Measurements from ENCODE around the gene NFYB. TPM values are rescaled to one million over a fixed set of nuclear protein-coding genes. Genes with fewer than 3 reads are reported as not detected.
"Not testable (repeated sequence)": the region's sequence is repeated elsewhere in the genome, so short reads cannot be mapped to it uniquely, and the experiment has no call there.

The NFYB gene
- polyA plus RNA-seq, 4 donors = 86.5 to 126 (median 102) TPM

GRCh38 chr12:104163631-104164030 lies 25.6 kb upstream of the NFYB start:
- no peak for DNase-seq (ENCODE audit: low read depth in 4 of 4, low spot score in 3 of 4)

DNA sequence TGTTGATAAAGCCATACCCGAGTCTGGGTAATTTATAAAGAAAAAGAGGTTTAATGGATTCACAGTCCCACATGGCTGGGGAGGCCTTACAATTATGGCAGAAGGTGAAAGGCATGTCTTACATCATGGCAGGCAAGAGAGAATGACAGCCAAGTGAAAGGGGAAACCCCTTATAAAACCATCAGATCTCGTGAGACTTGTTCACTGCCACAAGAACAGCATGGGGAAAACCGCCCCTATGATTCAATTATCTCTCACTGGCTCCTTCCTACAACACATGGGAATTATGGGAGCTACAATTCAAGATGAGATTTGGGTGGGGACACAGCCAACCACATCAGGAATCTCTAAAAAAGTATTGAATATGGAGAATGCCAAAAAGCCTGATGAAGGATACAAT lies 25.0 kb upstream of the NFYB start:
- DNase-seq (ENCODE audit: low read depth in 4 of 4, low spot score in 3 of 4) = not testable (repeated sequence)

DNA sequence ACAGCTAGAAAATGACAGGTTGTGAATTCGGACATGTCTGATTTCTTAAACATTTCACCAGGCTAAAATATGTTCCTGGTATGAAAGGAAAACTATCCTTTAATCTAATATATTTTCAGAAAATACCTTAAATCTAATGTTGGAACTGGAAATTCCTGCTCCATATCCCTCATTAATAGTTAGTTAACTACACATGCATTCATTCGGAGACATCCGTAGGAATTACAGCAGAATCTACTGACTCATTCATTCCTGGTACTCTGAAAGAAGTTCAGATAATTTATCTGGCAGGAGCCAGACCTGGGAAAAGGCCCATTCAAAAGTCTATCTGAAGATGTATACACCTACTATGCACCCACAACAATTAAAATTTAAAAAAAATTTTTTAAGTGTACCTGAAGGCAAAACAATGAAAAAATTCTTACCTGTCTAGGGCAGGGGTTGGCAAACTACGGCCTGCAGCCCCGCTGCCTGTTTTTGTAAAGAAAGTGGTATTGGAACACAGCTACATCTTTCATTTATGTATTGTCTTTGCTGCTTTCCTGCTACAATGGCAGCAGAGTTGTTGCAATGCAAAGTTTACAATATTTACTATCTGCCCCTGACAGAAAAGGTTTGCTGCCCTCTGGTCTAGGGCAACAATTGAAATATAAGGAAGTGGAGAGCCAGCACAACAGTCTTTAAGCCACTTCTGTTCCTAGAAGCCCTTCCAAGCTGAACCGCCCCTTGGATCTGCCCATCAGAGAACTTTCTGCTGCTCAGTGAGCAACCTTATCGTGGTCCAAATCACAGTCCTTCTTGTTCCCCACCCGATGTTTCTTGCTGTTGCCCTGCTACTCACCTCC lies 17.9 kb upstream of the NFYB start:
- DNase-seq (ENCODE audit: low read depth in 4 of 4, low spot score in 3 of 4) = no peak

GRCh38 chr12:104154806-104155205 lies 16.8 kb upstream of the NFYB start:
- DNase-seq (ENCODE audit: low read depth in 4 of 4, low spot score in 3 of 4) = no peak

DNA sequence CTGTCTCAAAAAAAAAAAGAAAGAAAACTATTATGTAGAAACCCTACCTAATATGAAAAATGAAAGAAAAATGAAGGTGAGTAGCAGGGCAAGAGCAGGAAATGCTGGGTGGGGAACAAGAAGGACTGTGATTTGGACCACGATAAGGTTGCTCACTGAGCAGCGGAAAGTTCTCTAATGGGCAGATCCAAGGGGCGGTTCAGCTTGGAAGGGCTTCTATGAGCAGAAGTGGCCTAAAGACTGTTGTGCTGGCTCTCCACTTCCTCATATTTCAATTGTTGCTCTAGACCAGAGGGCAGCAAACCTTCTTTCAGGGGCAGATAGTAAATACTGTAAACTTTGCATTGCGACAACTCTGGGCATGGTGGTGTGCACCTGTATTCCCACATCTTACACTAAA lies 16.3 kb upstream of the NFYB start:
- DNase-seq (ENCODE audit: low read depth in 4 of 4, low spot score in 3 of 4) = no peak

- DNase-seq (ENCODE audit: low read depth in 4 of 4, low spot score in 3 of 4) = no peak
These were observed 14.8 kb upstream of the NFYB start for GRCh38 chr12:104152685-104153241.

GRCh38 chr12:104150416-104150815 lies 12.4 kb upstream of the NFYB start:
- DNase-seq (ENCODE audit: low read depth in 4 of 4, low spot score in 3 of 4) = no peak

DNA sequence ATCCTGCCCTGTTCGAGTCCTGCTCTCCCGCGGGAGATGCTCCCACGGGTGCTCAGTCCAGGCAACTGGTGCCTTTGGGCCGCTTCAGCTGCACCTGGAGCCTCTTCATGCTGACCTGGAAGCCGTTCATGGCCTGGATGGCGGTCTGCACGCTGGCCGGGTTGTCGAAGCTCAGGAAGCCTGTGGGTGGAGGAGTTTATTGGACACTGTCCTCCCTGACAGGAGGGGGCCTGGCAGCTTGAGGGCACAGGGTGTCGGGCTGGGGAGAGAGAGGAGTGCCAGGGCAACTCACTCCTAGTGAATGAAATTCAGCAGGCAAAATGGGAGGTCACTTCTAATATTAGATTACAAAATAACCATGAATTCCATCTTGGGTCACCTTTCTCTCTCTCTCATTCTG lies 9.3 kb upstream of the NFYB start:
- no peak for DNase-seq (ENCODE audit: low read depth in 4 of 4, low spot score in 3 of 4)

- no peak for DNase-seq (ENCODE audit: low read depth in 4 of 4, low spot score in 3 of 4)
These were observed 5.9 kb upstream of the NFYB start for GRCh38 chr12:104143918-104144317.

DNA sequence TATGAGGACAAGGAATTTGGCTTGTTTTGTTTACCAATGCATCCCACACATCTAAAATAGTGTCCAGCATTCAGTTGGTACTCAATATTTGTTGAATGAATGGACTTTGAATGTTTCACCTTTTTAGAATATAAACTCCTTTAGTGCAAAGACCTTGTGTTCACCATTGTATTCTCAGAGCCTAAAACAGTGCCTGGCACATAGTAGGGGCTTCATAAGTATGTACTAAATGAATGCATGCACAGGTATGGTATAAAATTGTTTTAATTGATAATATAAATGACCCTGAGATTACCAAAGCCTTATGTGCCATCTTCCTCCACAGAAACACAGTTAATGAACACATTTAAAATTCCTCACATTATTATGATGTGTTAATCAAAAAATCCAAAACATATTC lies 5.0 kb upstream of the NFYB start:
- DNase-seq (ENCODE audit: low read depth in 4 of 4, low spot score in 3 of 4) = no peak

GRCh38 chr12:104142543-104142942 lies 4.5 kb upstream of the NFYB start:
- DNase-seq (ENCODE audit: low read depth in 4 of 4, low spot score in 3 of 4) = no peak

DNA sequence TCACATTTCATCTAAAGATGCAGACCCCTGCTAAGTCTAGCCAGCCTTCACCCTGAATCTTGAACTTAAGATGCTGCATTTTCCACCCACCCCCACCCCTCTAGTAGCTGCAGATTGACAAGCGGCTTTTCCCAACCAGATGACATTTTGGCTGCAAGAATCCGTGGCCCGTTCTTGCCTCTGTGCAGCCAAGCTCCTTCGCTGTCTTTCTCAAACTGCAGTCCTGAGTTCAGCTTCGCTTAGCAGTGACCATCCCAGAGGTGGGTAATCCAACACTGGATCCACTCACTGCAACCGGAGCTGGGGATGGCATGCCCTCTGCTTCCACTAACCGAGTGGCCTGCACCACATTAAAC lies 765 bp upstream of the NFYB start:
- DNase-seq (ENCODE audit: low read depth in 4 of 4, low spot score in 3 of 4) = peak in 1 of 4 donors; percentile 19

DNA sequence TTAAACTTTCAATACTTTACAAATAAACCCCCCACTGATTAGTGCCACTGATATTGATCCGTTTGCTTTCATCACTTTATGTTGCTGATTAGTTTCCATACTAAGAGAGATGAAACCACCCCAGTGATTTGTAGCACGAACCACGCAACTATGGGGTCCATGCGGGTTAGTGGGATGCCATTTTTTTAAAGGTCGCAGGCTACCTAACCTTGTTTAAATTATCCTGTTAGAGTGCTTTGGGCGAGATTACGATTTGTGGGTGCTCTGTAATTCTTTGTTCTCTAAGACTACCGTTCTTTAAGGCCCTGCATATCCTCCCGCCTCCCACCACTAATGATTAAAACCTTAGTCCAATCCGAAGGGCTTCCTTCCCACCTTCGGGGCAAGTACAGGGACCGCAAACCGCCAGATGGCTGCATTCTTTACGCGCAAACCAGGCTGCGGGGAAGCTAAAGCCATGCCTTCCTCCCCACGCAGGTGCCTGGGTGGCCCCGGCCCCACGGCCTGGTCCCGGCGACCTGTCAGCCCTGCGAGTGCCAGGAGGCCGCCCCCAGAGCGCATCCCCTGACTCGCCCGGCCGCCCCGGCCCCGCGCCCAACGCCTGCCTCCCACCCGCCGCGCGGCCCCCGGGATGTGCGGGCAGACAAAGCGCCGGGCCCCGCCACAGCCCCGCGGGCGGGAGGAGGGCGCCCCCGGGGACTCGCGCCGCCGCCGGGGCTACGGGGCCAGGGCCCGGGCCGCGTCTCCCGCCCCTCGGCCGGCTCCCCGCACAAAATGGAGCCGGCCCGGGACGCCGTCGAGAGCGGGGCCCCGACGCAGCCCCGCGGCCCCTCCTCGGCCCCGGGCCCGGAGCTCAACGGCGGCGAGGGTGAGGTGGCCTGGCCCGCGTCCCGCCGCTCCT lies 759 bp downstream of the NFYB start:
- DNase-seq (ENCODE audit: low read depth in 4 of 4, low spot score in 3 of 4) = peak in 2 of 4 donors; percentile 33 to 35

DNA sequence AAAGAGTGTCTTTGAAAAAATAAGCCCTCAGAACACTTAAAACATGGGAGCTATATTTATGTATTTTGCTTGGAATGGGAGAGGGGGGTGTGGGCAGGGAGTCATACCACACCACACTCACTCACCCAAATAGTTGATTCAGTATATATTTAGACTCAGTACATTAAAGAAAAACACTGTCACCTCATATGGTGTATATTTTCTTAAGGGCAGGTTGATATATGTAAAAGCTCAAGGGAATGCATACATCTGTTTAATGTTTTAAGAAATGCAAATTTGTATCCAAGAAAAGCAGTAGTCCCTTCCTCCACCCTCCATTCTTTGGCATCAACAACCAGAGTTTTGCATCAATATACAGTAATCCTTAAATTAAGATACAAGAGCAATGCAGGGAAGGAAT lies 1.4 kb downstream of the NFYB start:
- peak in 1 of 4 donors; percentile 16 for DNase-seq (ENCODE audit: low read depth in 4 of 4, low spot score in 3 of 4)

DNA sequence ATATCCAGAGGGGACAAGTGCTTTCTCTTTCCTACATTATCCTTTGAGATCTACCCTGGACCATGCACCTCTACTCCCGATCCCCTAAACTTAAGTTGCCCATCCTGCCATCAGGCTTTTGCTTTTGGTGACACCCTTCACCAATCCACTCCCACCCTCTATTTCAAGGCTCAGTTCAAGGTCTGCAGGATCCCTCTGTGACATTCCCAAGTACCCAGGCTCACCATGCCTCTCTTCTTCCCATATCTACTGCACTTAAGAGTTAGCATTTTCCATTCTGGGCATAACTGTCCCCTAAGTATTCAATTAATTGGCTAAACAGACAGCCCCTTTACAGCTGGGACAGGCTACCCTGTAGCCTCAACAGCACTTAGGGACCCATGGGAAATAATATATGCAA lies 3.1 kb downstream of the NFYB start:
- no peak for DNase-seq (ENCODE audit: low read depth in 4 of 4, low spot score in 3 of 4)

- DNase-seq (ENCODE audit: low read depth in 4 of 4, low spot score in 3 of 4) = no peak
These were observed 4.1 kb downstream of the NFYB start for GRCh38 chr12:104133866-104134265.

- DNase-seq (ENCODE audit: low read depth in 4 of 4, low spot score in 3 of 4) = no peak
These were observed 4.7 kb downstream of the NFYB start for GRCh38 chr12:104133321-104133720.

DNA sequence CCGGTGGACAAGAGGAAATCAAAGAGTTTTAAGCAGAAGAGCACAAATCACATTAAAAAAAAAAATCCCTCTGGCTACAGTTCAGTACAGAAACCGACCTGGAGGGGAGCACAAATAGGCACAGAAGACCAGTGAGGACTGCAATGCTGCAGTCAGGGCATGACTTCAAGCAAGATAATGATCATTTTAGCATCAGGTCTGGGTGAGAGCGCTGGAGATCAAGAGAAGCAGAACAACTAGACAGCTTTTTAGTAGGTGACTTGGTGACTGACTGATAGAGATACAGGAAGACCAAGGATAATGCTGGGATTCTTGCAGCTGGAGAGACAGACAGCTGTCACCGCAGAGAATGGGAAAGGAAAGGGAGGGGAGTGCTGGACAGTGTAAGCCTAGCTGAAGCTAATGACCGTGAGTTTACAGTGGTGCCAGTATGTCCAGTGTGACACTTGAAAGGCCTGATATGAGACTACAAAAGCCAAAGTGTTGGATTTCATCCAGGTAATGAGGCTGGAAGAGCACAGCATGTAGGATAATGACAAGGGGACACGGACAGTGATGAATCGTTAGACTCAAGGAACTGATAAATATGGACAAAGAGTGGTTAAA lies 5.6 kb downstream of the NFYB start:
- no peak for DNase-seq (ENCODE audit: low read depth in 4 of 4, low spot score in 3 of 4)

GRCh38 chr12:104131609-104132008 lies 6.4 kb downstream of the NFYB start:
- DNase-seq (ENCODE audit: low read depth in 4 of 4, low spot score in 3 of 4) = no peak

DNA sequence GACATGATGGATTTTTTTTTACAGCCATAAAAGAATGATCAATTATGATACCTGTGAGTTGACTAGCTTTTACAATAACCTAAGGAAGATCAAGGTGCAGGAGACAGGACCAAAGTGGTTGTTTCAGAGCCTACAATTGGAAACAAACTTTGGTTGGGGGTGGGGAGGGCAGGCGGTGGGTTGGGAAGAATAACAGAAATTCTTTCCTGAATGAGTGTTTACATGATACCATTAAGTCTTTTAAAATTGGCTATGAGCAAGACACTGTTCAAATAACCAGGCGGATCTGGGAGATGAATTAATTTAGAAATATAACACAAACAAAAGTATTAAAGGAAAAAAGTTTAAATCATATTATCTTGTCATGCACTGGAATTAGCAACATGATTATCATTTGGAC lies 7.2 kb downstream of the NFYB start:
- no peak for DNase-seq (ENCODE audit: low read depth in 4 of 4, low spot score in 3 of 4)

DNA sequence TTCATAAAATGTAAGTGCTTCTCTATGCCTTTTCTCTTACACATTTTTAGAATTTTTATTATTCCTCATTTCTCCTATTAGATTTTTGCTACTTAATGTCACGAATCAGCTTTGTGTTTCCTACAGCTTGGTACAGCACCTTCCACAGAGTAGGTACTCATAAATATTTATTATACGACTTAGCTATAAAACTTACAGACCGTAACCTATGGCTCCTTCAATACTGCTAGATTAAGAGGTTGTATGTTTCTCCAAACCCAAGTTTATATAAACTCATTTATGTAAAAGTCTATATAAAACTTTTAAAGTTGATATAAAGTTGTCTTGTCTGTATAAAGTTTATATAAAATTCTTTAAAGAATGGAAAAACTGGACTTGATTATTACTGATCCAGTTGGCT lies 11.5 kb downstream of the NFYB start:
- no peak for DNase-seq (ENCODE audit: low read depth in 4 of 4, low spot score in 3 of 4)
